Right lobe of liver (tissue), 6 donors: ENCODE results near the gene CMPK1. TPM values are rescaled to one million over a fixed set of nuclear protein-coding genes. Genes with fewer than 3 reads are reported as not detected.

Experiments
- ATAC-seq, 4 donors: fragments of 200-7000 bp; cut with Tn5 transposase; one replicate each; pipeline ENCODE4 v1.9.1; 2020; ENCODE audit warnings: mild to moderate bottlenecking in 4 of 4, moderate library complexity in 4 of 4
- DNase-seq, 3 donors: peaks; one replicate each; pipeline ENCODE4 v3.0.0-alpha.2; 2020
- H3K27ac ChIP-seq, 3 donors: fragments of 200-600 bp; one replicate each; pipeline ENCODE4 v1.8.0; 2022
- H3K27me3 ChIP-seq, 2 donors: fragments of 200-600 bp; one replicate each; pipeline ENCODE4 v1.8.0; 2022
- H3K36me3 ChIP-seq, 4 donors: fragments of 200-600 bp; sonication (generic) in 1 of 4; one replicate each; pipeline versions ENCODE4 v1.5.1 to v1.8.0; 2017 to 2022; ENCODE audit warnings: control low read depth in 1 of 4
- H3K4me1 ChIP-seq, 4 donors: fragments of 200-600 bp; sonication (generic) in 1 of 4; one replicate each; pipeline versions ENCODE4 v1.5.1 to v1.8.0; 2017 to 2022; ENCODE audit warnings: control low read depth in 1 of 4
- H3K4me3 ChIP-seq, 3 donors: fragments of 200-600 bp; one replicate each; pipeline ENCODE4 v1.8.0; 2022
- H3K9me3 ChIP-seq, 4 donors: fragments of 200-600 bp; sonication (generic) in 1 of 4; one replicate each; pipeline versions ENCODE4 v1.5.1 to v1.8.0; 2017 to 2022; ENCODE audit warnings: control low read depth in 1 of 4
- CTCF ChIP-seq, 4 donors: fragments of 200-600 bp in 3 of 4; fragments of 450-650 bp in 1 of 4; IDR thresholded peaks; one replicate each; pipeline versions ENCODE4 v1.5.1 to v1.8.0; 2016 to 2022; ENCODE audit warnings: antibody characterized with exemption in 4 of 4, mild to moderate bottlenecking in 2 of 4
- POLR2A ChIP-seq: fragments of 450-650 bp; IDR thresholded peaks from one replicate; pipeline ENCODE4 v1.6.1; 2017; ENCODE audit warnings: antibody characterized with exemption, mild to moderate bottlenecking
- WGBS: methylation state at CpG from one replicate; pipeline ENCODE4 v1.1.6; 2018; ENCODE audit warnings: low coverage, low lambda C conversion rate; ENCODE audit not compliant: insufficient coverage; ENCODE audit errors: missing lambda C conversion rate; 5-methylcytosine and 5-hydroxymethylcytosine counted together
- intact Hi-C, 2 donors: fragments of 100-400 bp; cut with DNase I; formaldehyde crosslinking; loops; one replicate each; pipeline versions ENCODE4 v1.11.2 to v1.14.1; 2022
- total RNA-seq, 6 experiments: library from RNA; depleted of rRNA in 2 of 6; stranded (reverse); fragments of >200 nt in 2 of 6; fragmentation: NEBNext Ultra II Directional in 3 of 6; extraction: Animal tissue kit (Norgen Biotek cat#: 25700) in 3 of 6; gene quantifications; one replicate each; pipeline versions ENCODE4 v1.1.0 to v1.2.4, GENCODE V29; 2016 to 2023
- donor health status: DM: no; HTN: yes; CAD: no.
- donor health status: DM: no; HTN: no; CAD: no.
- donor health status: DM: no; HTN: no; CAD: no.
- donor health status: DM: no; HTN: yes; CAD: no.
- donor health status: DM: no; HTN: yes; CAD: no.

The CMPK1 gene
- total RNA-seq, 6 experiments from 2014 or later: 101 to 160 (median 133) TPM

- Histone ChIP-seq H3K9me3 (no peaks in the 10 kb centered on the region), H3K36me3 (peaks cover 0 to 3% (median 0%) of the 10 kb centered on the region in 4 donors), H3K4me3 (no peak overlapping the region), H3K4me1 (peaks cover 0 to 14% (median 0%) of the 10 kb centered on the region in 4 donors), H3K27ac (no peak overlapping the region), H3K27me3 (no peaks in the 10 kb centered on the region)
- no peak for TF ChIP-seq POLR2A
- TF ChIP-seq CTCF (IDR thresholded peaks at IDR 0.05): no peak
- peak in 2 of 4 donors; percentile 44 to 57 for ATAC-seq
- intact Hi-C loops: no loop called here
- no peak for DNase-seq
- whole genome bisulfite sequencing: 62% methylated on average over 9 of the region's 9 CpGs
Measured at GRCh38 chr1:47347735-47348134, 14.1 kb downstream of the CMPK1 start.

- H3K4me3 ChIP-seq: no peak overlapping the region
- H3K27me3 ChIP-seq: no peaks in the 10 kb centered on the region
- DNase-seq (no peak), ATAC-seq (no peak)
- intact Hi-C loops: no loop called here
- H3K36me3 ChIP-seq: peaks cover 0 to 3% (median 0%) of the 10 kb centered on the region in 4 donors
- TF ChIP-seq POLR2A: no peak
- TF ChIP-seq CTCF (IDR thresholded peaks at IDR 0.05): no peak
- no peak overlapping the region for H3K27ac ChIP-seq
- H3K9me3 ChIP-seq: no peaks in the 10 kb centered on the region
- WGBS: 100% methylated on average over 1 of the region's 1 CpG
- peaks cover 0 to 14% (median 0%) of the 10 kb centered on the region in 4 donors for H3K4me1 ChIP-seq
Measured at GRCh38 chr1:47348246-47348645, 14.7 kb downstream of the CMPK1 start.

- H3K36me3 ChIP-seq: no peaks in the 10 kb centered on the region
- peaks cover 0 to 14% (median 0%) of the 10 kb centered on the region in 4 donors for H3K4me1 ChIP-seq
- ATAC-seq (no peak), DNase-seq (no peak)
- H3K9me3 ChIP-seq: no peaks in the 10 kb centered on the region
- TF ChIP-seq POLR2A: no peak
- no peak for TF ChIP-seq CTCF (IDR thresholded peaks at IDR 0.05)
- H3K27me3 ChIP-seq: no peaks in the 10 kb centered on the region
- WGBS: 100% methylated on average over 2 of the region's 2 CpGs
- no peak overlapping the region for H3K27ac ChIP-seq
- H3K4me3 ChIP-seq: no peak overlapping the region
- intact Hi-C loops: no loop called here
Measured at GRCh38 chr1:47351305-47351704, 17.7 kb downstream of the CMPK1 start.

DNA sequence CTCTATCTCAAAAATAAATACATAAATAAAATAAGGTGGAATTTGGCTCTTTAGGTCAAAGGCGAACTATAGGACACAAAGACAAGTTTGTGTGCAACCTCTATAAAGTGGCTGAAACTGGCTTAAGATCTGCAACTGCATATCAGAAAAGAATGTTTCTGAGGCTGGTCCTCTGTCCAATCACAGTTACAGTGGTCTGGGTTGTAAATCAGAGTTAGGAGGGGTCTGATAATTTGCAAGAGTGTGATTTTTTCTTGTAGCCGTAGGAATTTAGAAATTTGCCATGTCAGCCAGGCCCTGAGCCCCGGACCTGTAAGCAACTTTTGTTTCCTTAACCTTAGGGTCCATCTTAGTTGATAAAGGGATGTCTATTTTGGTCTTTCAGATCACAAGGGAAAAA lies 27.8 kb downstream of the CMPK1 start:
- intact Hi-C loops: no loop called here
- WGBS: 54% methylated on average over 3 of the region's 3 CpGs
- H3K36me3 ChIP-seq: no peaks in the 10 kb centered on the region
- no peaks in the 10 kb centered on the region for H3K27me3 ChIP-seq
- ATAC-seq: no peak
- H3K27ac ChIP-seq: no peak overlapping the region
- no peak for DNase-seq
- H3K4me3 ChIP-seq: no peak overlapping the region
- H3K9me3 ChIP-seq: no peaks in the 10 kb centered on the region
- TF ChIP-seq POLR2A: no peak
- no peak for TF ChIP-seq CTCF (IDR thresholded peaks at IDR 0.05)
- no peaks in the 10 kb centered on the region for H3K4me1 ChIP-seq

DNA sequence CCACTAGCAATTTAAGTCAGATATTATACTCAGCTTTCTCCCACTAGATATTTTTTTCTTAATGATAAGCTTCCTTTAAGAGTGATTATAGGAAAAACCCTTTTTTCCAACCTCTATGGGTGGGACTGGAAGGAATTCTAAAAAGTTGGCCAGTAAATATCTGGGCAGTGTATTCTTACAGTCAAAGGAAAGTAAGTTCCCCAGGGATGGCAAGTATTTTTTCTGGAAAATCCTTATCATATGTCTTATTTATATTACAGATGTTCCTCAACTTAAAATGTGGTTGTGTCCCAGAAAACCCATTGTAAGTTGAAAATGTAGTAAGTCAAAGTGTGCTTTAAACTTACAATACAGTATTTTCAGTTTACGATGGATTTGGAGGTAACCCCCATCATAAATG lies 29.2 kb downstream of the CMPK1 start:
- ATAC-seq (no peak), DNase-seq (no peak)
- H3K27me3 ChIP-seq: no peaks in the 10 kb centered on the region
- no peak overlapping the region for H3K4me3 ChIP-seq
- no peaks in the 10 kb centered on the region for H3K9me3 ChIP-seq
- no peaks in the 10 kb centered on the region for H3K4me1 ChIP-seq
- intact Hi-C loops: no loop called here
- no peaks in the 10 kb centered on the region for H3K36me3 ChIP-seq
- no peak overlapping the region for H3K27ac ChIP-seq
- TF ChIP-seq POLR2A (no peak), CTCF (IDR thresholded peaks at IDR 0.05) (no peak)
- WGBS: 100% methylated on average over 1 of the region's 1 CpG
